Fibroblast of pulmonary artery (primary cell): ENCODE data around the gene PDCD10.

Source experiments
- DNase-seq: peaks from one replicate; pipeline ENCODE4 v3.0.0-alpha.2; 2010; ENCODE audit warnings: low read depth
- H3K4me3 ChIP-seq: replicated peaks from 2 replicates; pipeline ENCODE4 v1.5.1; 2011; ENCODE audit warnings: low read depth, mild to moderate bottlenecking, control low read depth, low read length, moderate library complexity
- CTCF ChIP-seq: IDR thresholded peaks from 2 replicates; pipeline ENCODE4 v1.5.1; 2011; ENCODE audit warnings: mild to moderate bottlenecking, control low read depth, low read length, inconsistent platforms; ENCODE audit errors: missing control alignments

PDCD10 gene

DNA sequence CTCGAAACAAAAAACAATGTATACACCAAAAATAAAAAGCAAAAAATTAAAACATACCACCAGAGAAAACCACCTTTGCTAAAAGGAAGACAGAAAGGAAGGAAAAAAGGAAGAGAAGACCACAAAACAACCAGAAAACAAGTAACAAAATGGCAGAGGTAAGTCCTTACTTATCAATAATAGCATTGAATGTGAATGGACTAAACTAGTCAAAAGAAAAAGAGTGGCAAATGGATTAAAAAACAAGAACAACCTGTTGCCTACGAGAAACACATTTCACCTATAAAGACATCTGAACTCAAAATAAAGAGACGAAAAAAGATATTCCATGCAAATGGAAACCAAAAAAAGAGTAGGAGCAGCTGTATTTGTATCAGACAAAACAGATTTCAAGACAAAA is 22.2 kb downstream of the PDCD10 start:
- H3K4me3 ChIP-seq = no peak overlapping the region
- no peak for TF ChIP-seq CTCF
- DNase-seq = no peak

- no peak for DNase-seq
- H3K4me3 ChIP-seq = no peak overlapping the region
- no peak for TF ChIP-seq CTCF
Measured at GRCh38 chr3:167711439-167711838, 23.3 kb downstream of the PDCD10 start.

DNA sequence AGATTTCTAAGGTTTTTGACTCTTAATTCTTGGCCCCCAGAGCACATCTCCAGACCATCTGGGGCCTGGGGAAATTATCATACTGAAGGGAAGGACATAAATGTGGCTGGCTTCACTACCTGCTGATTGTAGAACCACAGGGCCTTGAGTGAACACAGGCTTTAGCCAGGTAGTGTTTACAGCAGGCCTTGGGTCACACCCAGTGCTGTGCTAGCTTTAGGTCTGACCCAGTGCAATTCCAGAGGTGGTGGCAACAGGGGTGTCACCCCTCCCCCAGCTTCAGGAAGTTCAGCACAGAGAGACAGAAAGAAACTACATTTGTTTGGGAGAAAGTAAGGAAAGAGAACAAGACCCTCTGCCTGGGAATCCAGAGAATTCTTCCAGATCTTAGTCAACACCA is 24.1 kb downstream of the PDCD10 start:
- no peak for TF ChIP-seq CTCF
- H3K4me3 ChIP-seq = no peak overlapping the region
- DNase-seq = no peak

DNA sequence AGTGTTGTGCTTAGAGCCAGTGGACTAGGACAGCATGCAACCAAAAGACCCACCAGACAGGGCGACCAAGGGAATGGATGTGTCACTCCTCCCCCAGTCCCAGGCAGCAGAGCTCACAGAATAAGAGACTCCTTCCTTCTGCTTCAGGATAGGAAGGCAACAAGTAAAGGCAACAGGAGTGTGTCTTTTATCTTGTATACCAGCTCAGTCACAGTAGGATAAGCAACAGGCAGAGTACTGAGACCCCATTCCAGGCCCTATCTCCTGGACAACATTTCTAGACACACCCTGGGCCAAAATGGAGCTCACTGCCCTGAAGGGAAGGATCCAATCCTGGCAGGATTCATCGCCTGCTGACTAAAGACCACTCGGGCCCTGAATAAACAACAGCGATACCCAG is 25.0 kb downstream of the PDCD10 start:
- TF ChIP-seq CTCF = no peak
- DNase-seq = no peak
- no peak overlapping the region for H3K4me3 ChIP-seq

- no peak for TF ChIP-seq CTCF
- peak; percentile 31 for DNase-seq
- H3K4me3 ChIP-seq = no peak overlapping the region
Measured at GRCh38 chr3:167705840-167706239, 28.9 kb downstream of the PDCD10 start.

DNA sequence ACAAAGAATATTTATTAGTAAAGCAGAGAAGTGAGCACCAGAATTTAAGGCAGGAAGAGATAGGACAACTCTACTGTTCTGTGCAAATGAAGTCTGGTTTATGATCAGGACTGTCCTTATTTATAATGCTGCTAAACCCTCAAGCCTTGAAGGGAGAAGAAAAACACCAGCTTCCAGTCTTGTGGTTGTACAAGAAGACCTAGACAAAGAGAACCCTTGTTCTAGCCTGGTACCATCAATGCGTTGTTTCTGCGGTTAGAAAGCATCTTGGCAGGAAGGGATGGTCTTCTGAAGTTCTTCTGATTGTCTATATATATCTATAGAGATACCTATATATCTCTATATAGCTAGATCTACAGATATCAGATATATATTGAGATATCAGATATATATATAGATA is 33.8 kb downstream of the PDCD10 start:
- TF ChIP-seq CTCF = no peak
- no peak overlapping the region for H3K4me3 ChIP-seq
- no peak for DNase-seq

- DNase-seq = no peak
- TF ChIP-seq CTCF = no peak
- H3K4me3 ChIP-seq = no peak overlapping the region
Measured at GRCh38 chr3:167700046-167700445, 34.6 kb downstream of the PDCD10 start.
